Measurements from ENCODE around the gene GFPT1. TPM values are rescaled to one million over a fixed set of nuclear protein-coding genes. Genes with fewer than 3 reads are reported as not detected.
"Not testable (repeated sequence)": the region's sequence is repeated elsewhere in the genome, so short reads cannot be mapped to it uniquely, and the experiment has no call there.

The GFPT1 gene
- total RNA-seq = 10 to 100 TPM; 46.3 to 55.1 TPM

DNA sequence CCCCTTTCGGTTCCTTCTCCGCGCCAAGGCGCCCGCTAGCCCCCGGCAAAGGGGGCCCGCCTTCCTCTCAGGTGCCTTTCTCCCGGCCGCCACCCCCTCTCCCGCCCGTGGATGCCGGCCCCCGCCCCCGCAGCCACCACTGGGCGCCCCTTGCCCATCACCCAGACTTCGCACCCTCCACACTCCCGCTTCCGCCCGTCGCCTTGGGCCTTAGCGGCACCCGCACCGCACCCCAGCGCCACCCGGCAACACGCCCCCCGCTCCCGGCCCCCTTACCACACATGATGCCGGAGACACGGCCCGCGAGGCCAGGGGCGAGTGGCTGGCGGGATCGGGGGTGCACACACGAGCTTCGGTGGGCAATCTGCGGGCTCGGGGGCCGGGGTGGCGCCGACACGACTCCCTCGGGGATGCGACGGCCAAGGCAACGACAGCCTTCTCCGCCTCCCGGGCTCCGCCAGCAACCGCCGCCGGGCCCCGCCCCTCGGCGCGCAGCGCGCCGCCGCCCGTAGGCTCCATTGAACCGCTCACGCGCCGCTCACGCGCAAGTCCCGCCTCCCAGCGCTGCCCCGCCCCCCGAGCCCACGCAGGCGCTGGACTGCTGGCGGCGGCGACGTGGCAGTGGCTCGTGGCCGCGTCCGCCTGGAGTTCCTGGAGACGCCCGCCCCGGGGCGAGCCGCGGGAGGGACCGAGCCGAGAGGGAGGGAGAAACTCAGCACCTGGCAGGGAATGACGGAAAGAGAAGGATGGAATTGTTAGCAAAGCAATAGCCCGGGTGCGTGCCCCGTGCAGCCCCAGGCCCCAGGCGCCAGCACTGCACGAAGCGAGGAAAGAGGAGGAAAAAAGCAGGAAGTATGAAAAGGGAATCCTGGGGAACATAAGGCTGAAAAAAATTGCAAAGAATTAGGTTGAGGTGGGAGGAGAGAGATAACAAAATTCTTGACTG lies at the start of gene GFPT1:
Gene GFPT1 (minus strand): TSS at position 439 of the 946 bp plus-strand sequence. CDS start 156 bp downstream, at position 283.
- Mint-ChIP-seq H3K4me3 (peak within 1 kb of the TSS; percentile 86 to 91), H3K27ac (peak within 1 kb of the TSS; percentile 91), H3K9me3 (no peaks in the 10 kb centered on the region), H3K36me3 (ENCODE audit: insufficient read depth in 2 of 2) (no peaks in the 10 kb centered on the region), H3K4me1 (ENCODE audit: low read depth) (peaks cover 50% of the 10 kb centered on the region), H3K27me3 (ENCODE audit: low read depth) (no peaks in the 10 kb centered on the region)
- DNase-seq (peak; percentile 95 to 98), ATAC-seq (replicated peaks in 1 of 2) (peak; percentile 95 to 97)

DNA sequence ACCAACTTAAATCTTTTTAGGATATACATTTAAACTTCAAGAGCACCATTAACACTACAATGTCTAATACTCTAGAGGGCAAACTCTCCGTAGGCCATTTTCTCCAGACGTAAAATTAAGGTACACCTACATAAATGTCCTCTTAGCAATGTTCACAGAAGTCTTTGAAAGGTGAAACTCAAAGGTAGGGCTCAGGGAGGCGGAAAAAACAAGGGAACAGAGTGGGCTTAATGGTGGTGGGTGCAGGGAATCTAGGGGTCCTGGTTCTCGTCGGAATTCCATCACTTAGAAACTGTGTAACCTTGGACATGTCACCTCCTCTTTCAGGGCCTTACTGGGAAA lies 49.5 kb upstream of the GFPT1 start:
- no peaks in the 10 kb centered on the region for H3K27me3 Mint-ChIP-seq (ENCODE audit: low read depth)
- H3K36me3 Mint-ChIP-seq (ENCODE audit: insufficient read depth in 2 of 2) = peaks cover 0 to 5% of the 10 kb centered on the region in 2 donors
- H3K27ac Mint-ChIP-seq = peak overlapping the region; percentile 92
- H3K4me1 Mint-ChIP-seq (ENCODE audit: low read depth) = peaks cover 45% of the 10 kb centered on the region
- peak overlapping the region; percentile 86 to 95 for H3K4me3 Mint-ChIP-seq
- ATAC-seq (replicated peaks in 1 of 2) = no peak
- no peak for DNase-seq
- H3K9me3 Mint-ChIP-seq = peaks cover 5 to 10% of the 10 kb centered on the region in 2 donors

DNA sequence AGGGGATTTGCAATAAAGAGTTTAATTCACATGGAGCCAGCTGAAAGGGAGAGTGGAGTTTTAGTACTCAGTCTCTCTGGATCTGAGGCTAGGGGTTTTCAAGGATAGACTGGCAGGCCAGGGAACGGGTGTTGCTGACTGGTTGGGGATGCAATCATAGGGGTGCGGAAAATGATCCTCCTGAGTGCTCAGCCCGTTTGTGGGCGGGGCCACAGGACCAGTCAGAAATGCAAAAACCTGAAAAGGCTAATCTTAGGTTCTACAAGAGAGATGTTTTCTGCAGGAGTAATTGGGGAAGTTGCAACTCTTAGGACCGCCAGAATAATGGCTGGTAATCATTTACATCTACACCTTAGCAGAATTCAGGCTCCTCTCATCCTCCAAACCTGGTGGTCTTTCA lies 47.7 kb upstream of the GFPT1 start:
- Mint-ChIP-seq H3K27ac (no peak overlapping the region), H3K4me1 (ENCODE audit: low read depth) (peaks cover 45% of the 10 kb centered on the region), H3K27me3 (ENCODE audit: low read depth) (no peaks in the 10 kb centered on the region), H3K9me3 (peaks cover 5 to 9% of the 10 kb centered on the region in 2 donors), H3K36me3 (ENCODE audit: insufficient read depth in 2 of 2) (peaks cover 0 to 5% of the 10 kb centered on the region in 2 donors), H3K4me3 (peak overlapping the region; percentile 18 to 29)
- ATAC-seq (replicated peaks in 1 of 2) = no peak
- DNase-seq = no peak

DNA sequence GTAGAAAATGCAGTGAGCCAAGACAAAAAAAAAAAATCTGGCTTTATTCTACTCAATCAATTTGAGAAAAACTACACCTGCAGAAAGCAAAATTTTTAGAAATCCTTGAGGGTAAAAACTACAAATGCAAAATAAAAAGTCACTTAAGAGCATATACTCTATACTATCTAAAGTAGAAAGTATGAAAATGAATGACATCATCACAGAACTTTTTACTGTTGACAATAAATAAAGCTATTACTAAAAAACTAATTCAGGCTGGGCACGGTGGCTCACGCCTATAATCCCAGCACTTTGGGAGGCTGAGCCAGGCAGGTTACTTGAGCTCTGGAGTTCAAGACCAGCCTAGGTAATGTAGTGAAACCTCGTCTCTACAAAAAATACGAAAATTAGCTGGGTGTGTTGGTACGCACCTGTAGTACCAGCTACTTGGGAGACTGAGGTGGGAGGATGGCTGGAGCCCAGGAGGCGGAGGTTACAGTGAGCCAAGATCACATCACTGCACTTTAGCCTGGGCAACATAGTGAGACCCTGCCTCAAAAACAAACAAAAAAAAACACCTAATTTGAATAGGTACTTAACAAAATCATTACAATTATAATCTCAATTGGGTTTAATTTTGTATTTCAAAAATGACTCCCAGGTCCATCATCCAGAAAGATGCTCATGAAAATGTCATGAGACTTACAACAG lies 42.6 kb upstream of the GFPT1 start:
- Mint-ChIP-seq H3K4me3 (no peak overlapping the region), H3K9me3 (no peaks in the 10 kb centered on the region), H3K4me1 (ENCODE audit: low read depth) (peaks cover 10% of the 10 kb centered on the region), H3K27me3 (ENCODE audit: low read depth) (no peaks in the 10 kb centered on the region), H3K27ac (no peak overlapping the region), H3K36me3 (ENCODE audit: insufficient read depth in 2 of 2) (peaks cover 0 to 5% of the 10 kb centered on the region in 2 donors)
- DNase-seq (no peak), ATAC-seq (replicated peaks in 1 of 2) (no peak)

DNA sequence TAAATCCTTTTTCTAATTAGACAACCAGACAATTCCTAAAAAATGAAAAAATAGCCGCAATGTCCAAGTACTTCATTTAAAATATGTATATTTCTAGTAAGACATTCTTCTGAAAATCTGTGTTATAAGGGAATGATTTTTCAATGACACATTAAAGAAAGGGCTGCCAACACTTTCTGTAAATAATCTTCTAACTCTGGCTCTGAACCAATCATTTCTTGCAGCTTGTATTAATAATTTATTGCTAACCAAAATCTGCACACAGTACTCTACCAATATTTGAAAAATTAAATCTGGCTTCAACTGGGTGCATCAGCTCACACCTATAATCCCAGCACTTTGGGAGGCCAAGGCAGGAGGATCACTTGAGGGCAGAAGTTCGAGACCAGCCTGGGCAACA lies 42.0 kb upstream of the GFPT1 start:
- no peak for ATAC-seq (replicated peaks in 1 of 2)
- no peak overlapping the region for H3K27ac Mint-ChIP-seq
- H3K27me3 Mint-ChIP-seq (ENCODE audit: low read depth) = no peaks in the 10 kb centered on the region
- H3K4me3 Mint-ChIP-seq = no peak overlapping the region
- DNase-seq = no peak
- H3K9me3 Mint-ChIP-seq = no peaks in the 10 kb centered on the region
- peaks cover 4% of the 10 kb centered on the region for H3K4me1 Mint-ChIP-seq (ENCODE audit: low read depth)
- H3K36me3 Mint-ChIP-seq (ENCODE audit: insufficient read depth in 2 of 2) = peaks cover 0 to 5% of the 10 kb centered on the region in 2 donors

DNA sequence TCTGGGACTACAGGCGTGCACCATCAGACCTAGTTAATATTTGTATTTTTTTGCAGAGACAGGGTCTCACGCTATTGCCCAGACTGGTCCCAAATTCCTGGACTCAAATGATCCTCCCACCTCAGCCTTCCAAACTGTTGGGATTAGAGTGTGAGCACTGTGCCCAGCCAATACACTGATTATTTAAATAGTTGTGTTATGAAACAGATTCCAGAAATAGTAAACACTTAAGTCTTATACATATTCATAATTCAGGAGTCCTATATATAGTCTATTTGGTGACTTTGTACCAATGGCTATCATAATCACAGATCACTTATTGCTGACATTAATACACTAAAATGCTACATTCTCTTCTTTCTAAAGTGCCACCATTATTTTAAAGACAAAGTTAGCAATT lies 37.4 kb upstream of the GFPT1 start:
- H3K27me3 Mint-ChIP-seq (ENCODE audit: low read depth) = no peaks in the 10 kb centered on the region
- no peak overlapping the region for H3K27ac Mint-ChIP-seq
- no peak overlapping the region for H3K4me3 Mint-ChIP-seq
- H3K9me3 Mint-ChIP-seq = no peaks in the 10 kb centered on the region
- ATAC-seq (replicated peaks in 1 of 2) = no peak
- no peak for DNase-seq
- H3K36me3 Mint-ChIP-seq (ENCODE audit: insufficient read depth in 2 of 2) = peaks cover 2 to 5% of the 10 kb centered on the region in 2 donors
- H3K4me1 Mint-ChIP-seq (ENCODE audit: low read depth) = peaks cover 4% of the 10 kb centered on the region

DNA sequence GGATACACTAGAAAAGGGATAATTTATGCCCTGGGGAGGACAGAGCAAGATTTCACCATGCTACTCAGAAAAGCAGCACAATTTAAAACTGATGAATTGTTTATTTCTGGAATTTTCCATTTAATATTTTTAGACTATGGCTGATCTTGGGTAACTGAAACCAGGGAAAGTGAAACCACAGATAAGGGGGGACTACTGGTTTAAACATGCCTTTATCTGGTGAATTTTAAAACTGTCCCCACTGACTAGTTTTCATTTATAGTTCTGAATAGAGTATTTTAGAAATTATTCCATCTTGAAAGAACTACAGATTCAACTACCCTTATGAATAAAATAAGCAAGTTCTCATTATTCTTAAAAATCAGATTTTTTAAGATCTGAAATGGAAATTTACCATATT lies 35.2 kb upstream of the GFPT1 start:
- Mint-ChIP-seq H3K36me3 (ENCODE audit: insufficient read depth in 2 of 2) (peaks cover 2 to 3% of the 10 kb centered on the region in 2 donors), H3K27ac (no peak overlapping the region), H3K4me3 (no peak overlapping the region), H3K4me1 (ENCODE audit: low read depth) (peaks cover 4% of the 10 kb centered on the region), H3K27me3 (ENCODE audit: low read depth) (no peaks in the 10 kb centered on the region), H3K9me3 (no peaks in the 10 kb centered on the region)
- DNase-seq (no peak), ATAC-seq (replicated peaks in 1 of 2) (no peak)

DNA sequence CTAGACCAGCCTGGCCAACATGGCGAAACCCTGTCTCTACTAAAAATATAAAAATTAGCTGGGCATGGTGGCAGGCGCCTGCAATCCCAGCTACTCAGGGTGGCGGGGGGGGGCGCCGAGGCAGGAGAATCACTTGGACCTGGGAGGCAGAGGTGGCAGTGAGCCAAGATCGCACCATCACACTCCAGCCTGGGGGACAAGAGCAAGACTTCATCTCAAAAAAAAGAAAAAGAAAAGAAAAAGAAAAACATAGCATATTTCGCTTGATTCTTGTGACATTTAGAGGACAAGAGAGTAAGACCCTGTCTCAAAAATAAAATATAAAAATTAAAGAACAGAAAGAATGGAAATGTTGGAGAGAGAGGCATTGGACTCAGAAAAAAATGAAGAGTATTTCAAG lies 32.1 kb upstream of the GFPT1 start:
- not testable (repeated sequence) for ATAC-seq (replicated peaks in 1 of 2); H3K4me1 Mint-ChIP-seq (ENCODE audit: low read depth); H3K36me3 Mint-ChIP-seq (ENCODE audit: insufficient read depth in 2 of 2); H3K27ac Mint-ChIP-seq; H3K27me3 Mint-ChIP-seq (ENCODE audit: low read depth); DNase-seq; H3K4me3 Mint-ChIP-seq; H3K9me3 Mint-ChIP-seq

DNA sequence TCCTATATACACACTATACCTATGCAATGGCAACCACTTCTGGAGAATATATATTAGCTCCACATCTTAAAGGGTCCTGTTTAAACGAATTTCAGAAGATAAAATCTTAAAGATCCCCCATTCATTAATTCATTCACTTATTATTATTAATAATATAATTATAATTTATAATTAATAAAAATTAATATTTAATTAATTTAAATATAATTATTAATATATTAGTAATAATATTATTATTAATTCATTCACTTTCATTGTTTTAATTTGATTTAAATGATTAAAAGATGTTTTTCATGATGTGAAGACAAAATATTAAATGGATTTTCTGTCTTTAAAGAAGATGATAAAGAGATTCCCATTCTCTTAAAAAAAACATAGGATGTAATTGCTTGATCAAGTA lies 29.1 kb upstream of the GFPT1 start:
- H3K27ac Mint-ChIP-seq = no peak overlapping the region
- ATAC-seq (replicated peaks in 1 of 2) = no peak
- no peaks in the 10 kb centered on the region for H3K9me3 Mint-ChIP-seq
- no peaks in the 10 kb centered on the region for H3K4me1 Mint-ChIP-seq (ENCODE audit: low read depth)
- peaks cover 4% of the 10 kb centered on the region in 2 donors for H3K36me3 Mint-ChIP-seq (ENCODE audit: insufficient read depth in 2 of 2)
- no peaks in the 10 kb centered on the region for H3K27me3 Mint-ChIP-seq (ENCODE audit: low read depth)
- DNase-seq = no peak
- H3K4me3 Mint-ChIP-seq = no peak overlapping the region

DNA sequence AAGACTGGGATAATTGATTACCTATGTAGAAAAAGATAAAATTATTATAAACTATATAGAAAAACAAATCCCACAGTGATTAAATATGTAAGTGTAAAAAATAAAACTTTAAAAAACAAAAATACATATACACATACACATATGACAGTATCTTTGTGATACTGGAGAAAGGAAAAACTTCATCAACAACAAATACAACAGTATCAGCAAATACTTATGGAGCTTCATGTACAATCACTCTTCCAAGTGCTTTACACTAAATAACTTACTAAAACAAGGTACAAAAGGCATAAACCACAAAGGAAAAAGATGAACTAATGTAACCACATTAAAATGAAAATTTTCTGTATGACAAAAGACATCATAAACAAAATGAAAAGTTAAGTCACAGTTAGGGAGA lies 24.1 kb upstream of the GFPT1 start:
- no peak for ATAC-seq (replicated peaks in 1 of 2)
- Mint-ChIP-seq H3K4me3 (no peak overlapping the region), H3K27ac (no peak overlapping the region), H3K27me3 (ENCODE audit: low read depth) (no peaks in the 10 kb centered on the region), H3K9me3 (no peaks in the 10 kb centered on the region), H3K36me3 (ENCODE audit: insufficient read depth in 2 of 2) (peaks cover 2 to 11% of the 10 kb centered on the region in 2 donors), H3K4me1 (ENCODE audit: low read depth) (peaks cover 8% of the 10 kb centered on the region)
- no peak for DNase-seq

DNA sequence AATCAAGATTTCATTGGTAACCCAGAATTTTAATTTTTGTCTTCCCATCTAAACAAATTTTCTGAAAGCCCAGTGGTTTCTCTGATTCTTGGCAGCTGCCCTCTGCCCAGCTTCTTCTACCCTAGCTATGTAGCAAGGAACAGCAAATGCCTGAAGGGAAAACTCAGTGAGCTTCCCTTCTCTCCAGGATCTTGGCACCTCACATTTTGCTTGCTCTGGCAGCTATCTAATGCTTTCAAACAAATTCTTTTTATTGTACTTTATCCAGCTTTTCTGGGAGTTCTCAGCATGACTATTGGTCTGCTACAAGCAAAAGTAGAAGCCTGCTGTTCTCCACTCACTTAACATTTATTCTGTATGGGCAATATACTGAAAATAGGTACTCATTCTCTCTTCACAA lies 18.3 kb upstream of the GFPT1 start:
- DNase-seq (no peak), ATAC-seq (replicated peaks in 1 of 2) (no peak)
- Mint-ChIP-seq H3K4me3 (no peak overlapping the region), H3K9me3 (peaks cover 0 to 2% of the 10 kb centered on the region in 2 donors), H3K27me3 (ENCODE audit: low read depth) (no peaks in the 10 kb centered on the region), H3K4me1 (ENCODE audit: low read depth) (peaks cover 8% of the 10 kb centered on the region), H3K27ac (no peak overlapping the region), H3K36me3 (ENCODE audit: insufficient read depth in 2 of 2) (peaks cover 5 to 21% of the 10 kb centered on the region in 2 donors)

DNA sequence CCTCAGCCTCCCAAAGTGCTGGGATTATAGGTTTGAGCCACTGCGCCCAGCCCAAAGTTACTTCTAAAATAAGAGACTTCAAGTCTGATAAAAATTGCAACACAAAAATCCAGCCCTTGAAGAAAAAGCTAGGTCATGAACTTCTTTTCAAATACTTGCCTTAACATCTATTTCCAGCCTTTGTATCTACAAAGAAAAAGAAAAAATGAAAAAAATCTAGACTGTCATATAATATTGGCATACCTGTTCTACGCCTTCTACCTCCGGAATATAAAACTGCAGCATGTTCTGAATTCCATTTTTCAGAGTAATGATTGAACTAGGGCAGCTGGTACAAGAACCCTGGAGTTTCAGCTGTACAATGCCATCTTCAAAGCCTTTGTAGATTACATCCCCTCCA lies 13.1 kb upstream of the GFPT1 start:
- Mint-ChIP-seq H3K27ac (no peak overlapping the region), H3K27me3 (ENCODE audit: low read depth) (no peaks in the 10 kb centered on the region), H3K9me3 (peaks cover 0 to 2% of the 10 kb centered on the region in 2 donors), H3K4me3 (no peak overlapping the region), H3K4me1 (ENCODE audit: low read depth) (no peaks in the 10 kb centered on the region), H3K36me3 (ENCODE audit: insufficient read depth in 2 of 2) (peaks cover 8 to 22% of the 10 kb centered on the region in 2 donors)
- ATAC-seq (replicated peaks in 1 of 2) (no peak), DNase-seq (no peak)

DNA sequence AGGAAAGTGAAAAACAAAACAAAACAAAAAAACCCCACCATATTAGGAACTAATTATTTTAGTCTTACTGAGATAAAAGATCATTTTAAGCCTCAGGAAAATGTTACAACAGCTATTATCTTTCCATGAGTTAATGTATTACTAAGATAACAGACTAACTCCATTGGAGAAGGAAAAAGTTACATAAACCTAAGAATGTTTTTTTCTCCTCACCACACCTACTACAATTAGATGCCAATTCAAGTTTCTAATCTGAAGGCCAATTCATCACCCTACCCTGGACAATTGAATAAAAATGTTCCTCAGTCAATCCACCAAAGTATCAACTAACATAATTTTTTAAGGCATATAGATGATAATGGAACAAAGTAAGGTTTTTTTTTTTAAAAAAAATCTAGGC lies 10.2 kb upstream of the GFPT1 start:
- no peak for ATAC-seq (replicated peaks in 1 of 2)
- DNase-seq = no peak
- peaks cover 3 to 13% of the 10 kb centered on the region in 2 donors for H3K36me3 Mint-ChIP-seq (ENCODE audit: insufficient read depth in 2 of 2)
- H3K27ac Mint-ChIP-seq = no peak overlapping the region
- H3K4me3 Mint-ChIP-seq = no peak overlapping the region
- no peaks in the 10 kb centered on the region for H3K27me3 Mint-ChIP-seq (ENCODE audit: low read depth)
- H3K4me1 Mint-ChIP-seq (ENCODE audit: low read depth) = peaks cover 6% of the 10 kb centered on the region
- H3K9me3 Mint-ChIP-seq = no peaks in the 10 kb centered on the region

All from activated T-cell treated with anti-CD3 and anti-CD28 coated beads, Interleukin-2, amount 50 U/mL, for 72 hours (primary cell).